Chondrocyte (in vitro differentiated cells): ENCODE results near the gene DNAL4. TPM values are rescaled to one million over a fixed set of nuclear protein-coding genes. Genes with fewer than 3 reads are reported as not detected.

Source experiments
- DNase-seq: peaks from one replicate; pipeline ENCODE4 v3.0.0; 2021; ENCODE audit warnings: mixed read lengths, low spot score
- H3K27ac Mint-ChIP-seq: one replicate; pipeline ENCODE4 v1.8.0; 2021; ENCODE audit warnings: mild to moderate bottlenecking, moderate library complexity, mixed read lengths; ENCODE audit not compliant: unreplicated experiment
- H3K27me3 Mint-ChIP-seq: 2 replicates; pipeline ENCODE4 v1.8.0; 2021; ENCODE audit warnings: low read depth, mixed read lengths
- H3K36me3 Mint-ChIP-seq: 2 replicates; pipeline ENCODE4 v1.8.0; 2021; ENCODE audit warnings: low read depth, mixed read lengths
- H3K4me1 Mint-ChIP-seq: 2 replicates; pipeline ENCODE4 v1.8.0; 2021; ENCODE audit warnings: low read depth, mild to moderate bottlenecking, mixed read lengths
- H3K4me3 Mint-ChIP-seq: one replicate; pipeline ENCODE4 v1.8.0; 2021; ENCODE audit warnings: mild to moderate bottlenecking, moderate library complexity, mixed read lengths; ENCODE audit not compliant: unreplicated experiment
- H3K9me3 Mint-ChIP-seq: 2 replicates; pipeline ENCODE4 v1.8.0; 2021; ENCODE audit warnings: low read depth, mixed read lengths
- CTCF ChIP-seq: fragments of 200-600 bp; sonication (generic); IDR thresholded peaks from 2 replicates; pipeline ENCODE4 v1.5.0; 2021; ENCODE audit warnings: antibody characterized with exemption, mild to moderate bottlenecking, moderate library complexity
- total RNA-seq: library from RNA; stranded (reverse); gene quantifications from 3 replicates; pipeline ENCODE4 v1.2.1, GENCODE V29; 2021

Gene DNAL4
- total RNA-seq, 1 donor from 2014 or later: 11.8 TPM

- Mint-ChIP-seq H3K4me1 (no peaks in the 10 kb centered on the region), H3K27ac (no peak overlapping the region), H3K9me3 (no peaks in the 10 kb centered on the region), H3K36me3 (peaks cover 1% of the 10 kb centered on the region), H3K4me3 (no peak overlapping the region), H3K27me3 (no peaks in the 10 kb centered on the region)
- no peak for DNase-seq
- TF ChIP-seq CTCF: no peak
These were observed 20.5 kb downstream of the DNAL4 start for GRCh38 chr22:38773363-38773946.

GRCh38 chr22:38772623-38772873, 21.4 kb downstream of the DNAL4 start:
- no peak for DNase-seq
- Mint-ChIP-seq H3K4me1 (no peaks in the 10 kb centered on the region), H3K27ac (no peak overlapping the region), H3K9me3 (no peaks in the 10 kb centered on the region), H3K36me3 (peaks cover 1% of the 10 kb centered on the region), H3K4me3 (no peak overlapping the region), H3K27me3 (no peaks in the 10 kb centered on the region)
- TF ChIP-seq CTCF: no peak

DNA sequence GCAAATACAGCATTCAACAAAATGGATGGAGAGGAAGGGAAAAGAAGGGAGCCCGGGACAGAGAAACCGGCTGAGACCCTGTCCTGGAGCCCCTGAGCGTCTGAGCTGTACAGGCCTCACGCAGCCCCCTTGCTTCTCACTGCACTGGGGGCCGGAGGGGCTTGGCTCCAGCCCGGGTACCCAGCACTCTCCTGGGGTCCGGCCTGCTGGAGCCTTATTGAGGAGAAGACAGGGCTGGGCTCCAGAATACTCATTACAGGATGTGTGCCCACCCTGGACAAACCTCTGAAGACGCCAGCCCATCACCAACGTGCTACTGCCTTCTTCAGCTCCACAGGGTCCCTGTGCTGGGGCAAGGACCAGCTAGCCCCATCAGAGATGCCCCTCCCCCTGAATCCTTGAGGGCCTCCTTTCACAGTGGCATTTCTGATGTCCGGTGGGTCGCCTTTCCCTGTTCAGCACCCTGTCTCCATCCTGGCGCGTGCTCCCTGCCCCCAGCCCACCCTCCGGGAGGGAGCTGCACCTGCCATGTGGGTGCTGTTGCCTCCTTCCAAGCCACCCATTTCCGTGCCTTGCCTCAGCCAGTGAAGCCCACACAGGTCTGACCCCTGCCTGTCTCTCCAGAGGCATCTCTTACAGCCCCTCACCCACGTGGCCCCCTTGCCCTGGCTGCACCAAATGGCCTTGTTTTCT, 23.5 kb downstream of the DNAL4 start:
- Mint-ChIP-seq H3K27me3 (no peaks in the 10 kb centered on the region), H3K4me1 (no peaks in the 10 kb centered on the region), H3K27ac (no peak overlapping the region), H3K9me3 (no peaks in the 10 kb centered on the region), H3K4me3 (no peak overlapping the region), H3K36me3 (peaks cover under 1% of the 10 kb centered on the region)
- TF ChIP-seq CTCF: no peak
- peak; percentile 72 for DNase-seq

- Mint-ChIP-seq H3K27ac (no peak overlapping the region), H3K36me3 (no peaks in the 10 kb centered on the region), H3K27me3 (no peaks in the 10 kb centered on the region), H3K9me3 (no peaks in the 10 kb centered on the region), H3K4me1 (peaks cover 11% of the 10 kb centered on the region), H3K4me3 (no peak overlapping the region)
- DNase-seq: no peak
- TF ChIP-seq CTCF: no peak
These were observed 25.9 kb downstream of the DNAL4 start for GRCh38 chr22:38768036-38768435.

DNA sequence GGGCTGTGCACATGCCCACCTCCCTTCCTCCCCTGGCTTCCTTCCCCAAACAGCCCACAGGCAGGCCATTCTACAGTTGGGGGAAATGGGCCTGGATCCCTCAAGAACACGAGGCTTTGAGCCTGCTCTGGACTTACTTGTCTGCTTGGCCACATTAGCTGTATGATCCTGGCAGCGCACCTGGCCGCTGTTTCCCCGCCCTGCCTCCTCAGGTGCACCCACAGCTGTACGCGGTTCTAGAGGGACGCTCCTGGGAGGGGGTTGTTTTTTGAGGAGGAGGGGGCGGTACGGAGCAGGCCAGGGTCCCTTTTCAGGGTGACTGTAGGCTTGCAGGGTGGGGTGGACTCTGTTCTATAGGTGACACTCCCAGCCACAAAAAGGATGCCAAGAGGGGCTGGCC, 26.6 kb downstream of the DNAL4 start:
- no peak for DNase-seq
- Mint-ChIP-seq H3K4me3 (no peak overlapping the region), H3K9me3 (no peaks in the 10 kb centered on the region), H3K36me3 (no peaks in the 10 kb centered on the region), H3K4me1 (peaks cover 11% of the 10 kb centered on the region), H3K27me3 (no peaks in the 10 kb centered on the region), H3K27ac (no peak overlapping the region)
- TF ChIP-seq CTCF: no peak
